Calu3 (cell line): ENCODE results near the gene MAP3K20. TPM values are rescaled to one million over a fixed set of nuclear protein-coding genes. Genes with fewer than 3 reads are reported as not detected.
A peak's percentile ranks its signal among the peaks of the same experiment; 100 is the strongest.

Source experiments
- Bru-seq: library from RNA; stranded (reverse); fragments of 400-500 nt; gene quantifications from one replicate; lab custom pipeline; 2021; lab: Mats Ljungman, UMichigan
- BruChase-seq, 2 experiments: library from RNA; stranded (reverse); fragments of 400-500 nt; gene quantifications; one replicate each; lab custom pipeline; 2021; lab: Mats Ljungman, UMichigan
- BruUV-seq: library from RNA; stranded (reverse); fragments of 400-500 nt; replicated peaks from 2 replicates; lab custom pipeline; 2021; lab: Mats Ljungman, UMichigan
- CTCF ChIA-PET: fragments of 300-600 bp; sonication (Branson Sonifier 250); formaldehyde crosslinking; loops from one replicate; lab custom pipeline; 2022; ENCODE audit warnings: antibody characterized with exemption; lab: Charles Lee
- DNase-seq: peaks from one replicate; pipeline ENCODE4 v3.0.0; 2022
- H3K27ac Mint-ChIP-seq: one replicate; pipeline ENCODE4 v1.8.0; 2022; ENCODE audit warnings: mixed read lengths; ENCODE audit not compliant: unreplicated experiment
- H3K27me3 Mint-ChIP-seq: one replicate; pipeline ENCODE4 v1.8.0; 2022; ENCODE audit warnings: mixed read lengths; ENCODE audit not compliant: unreplicated experiment
- H3K36me3 Mint-ChIP-seq: one replicate; pipeline ENCODE4 v1.8.0; 2022; ENCODE audit warnings: mild to moderate bottlenecking, moderate library complexity, mixed read lengths; ENCODE audit not compliant: insufficient read depth, unreplicated experiment
- H3K4me1 Mint-ChIP-seq: one replicate; pipeline ENCODE4 v1.8.0; 2022; ENCODE audit warnings: mild to moderate bottlenecking, low read depth, mixed read lengths; ENCODE audit not compliant: unreplicated experiment
- H3K4me3 Mint-ChIP-seq: one replicate; pipeline ENCODE4 v1.8.0; 2022; ENCODE audit warnings: mild to moderate bottlenecking, low read depth, moderate library complexity, mixed read lengths; ENCODE audit not compliant: unreplicated experiment
- H3K9me3 Mint-ChIP-seq: one replicate; pipeline ENCODE4 v1.8.0; 2022; ENCODE audit warnings: low read depth, mixed read lengths; ENCODE audit not compliant: unreplicated experiment
- intact Hi-C: fragments of 100-400 bp; cut with micrococcal nuclease; formaldehyde crosslinking; loops from one replicate; pipeline ENCODE4 v1.10.0; 2022; ENCODE audit not compliant: unreplicated experiment
- long read RNA-seq: library from polyadenylated mRNA; stranded (forward); transcript quantifications from one replicate; pipeline ENCODE4 v2.0.0, GENCODE V29; 2022
- total RNA-seq: library from RNA; stranded (reverse); gene quantifications from 2 replicates; pipeline ENCODE4 v1.2.3, GENCODE V29; 2022
- TF ChIP-seq, protein P1 (sequence below): fragments of 200-600 bp; IDR thresholded peaks from one replicate; pipeline ENCODE4 v1.8.0; 2022; ENCODE audit warnings: antibody characterized with exemption; ENCODE audit not compliant: unreplicated experiment

MAP3K20 gene
- 37.0 and 47.9 TPM in 2 replicates for total RNA-seq
- Bru-seq, nascent RNA: percentile 84 among the genes with signal in this experiment
- BruChase-seq, experiment 1, labeled RNA remaining after a 6-hour chase: percentile 78 among the genes with signal in this experiment
- percentile 67 among the genes with signal in this experiment for BruChase-seq, experiment 2, labeled RNA remaining after a 2-hour chase
- long read RNA-seq, full-length matches to known transcripts: 12 of 30 reads
- long read RNA-seq, partial matches to known transcripts: 2 of 30 reads
- long read RNA-seq, other reads (novel, unspliced or antisense): 16 of 30 reads

DNA sequence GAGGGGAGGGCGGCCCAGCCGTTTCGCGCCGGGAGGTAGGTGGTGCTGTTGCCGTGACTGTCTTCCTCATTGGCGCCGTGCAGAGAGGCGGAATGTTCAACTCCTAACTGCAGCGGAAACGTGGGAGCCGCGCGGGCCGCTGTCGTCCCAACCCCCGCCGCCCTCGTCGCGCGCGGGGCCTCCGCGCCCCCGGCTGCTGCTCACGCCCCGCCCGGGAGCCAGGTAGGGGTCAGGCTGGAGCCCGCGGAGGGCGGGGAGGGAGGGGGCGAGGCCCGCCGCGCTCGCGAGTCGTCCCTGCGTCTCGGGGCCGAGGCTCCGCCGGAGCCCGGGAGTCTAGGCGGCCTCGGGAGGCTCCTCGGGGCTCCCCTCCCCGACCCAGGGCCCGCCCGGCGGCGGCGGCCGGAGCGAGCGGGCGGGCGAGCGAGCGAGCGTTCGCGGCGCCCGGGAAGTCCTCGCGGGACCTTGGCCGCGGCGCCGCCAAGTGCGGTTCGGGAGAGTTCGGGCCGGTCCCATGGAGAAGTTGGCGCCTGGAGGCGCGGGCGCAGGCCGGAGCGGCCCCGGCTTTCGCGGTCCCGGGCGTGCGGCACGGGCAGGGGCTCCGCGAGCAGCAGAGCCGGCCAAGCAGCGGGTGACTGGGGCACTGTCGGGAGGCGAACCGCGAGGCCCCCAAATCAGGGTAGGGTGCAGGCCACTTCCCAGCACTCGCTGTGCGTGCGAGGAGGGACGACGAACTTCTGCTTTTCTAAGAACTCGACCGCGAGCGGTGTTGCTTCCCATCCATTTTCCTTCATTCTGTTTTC, at the start of gene MAP3K20:
Gene MAP3K20 (plus strand): TSS at position 66 of the 800 bp plus-strand sequence. CDS start 15,186 bp downstream, outside the sequence.
- H3K9me3 Mint-ChIP-seq: no peaks in the 10 kb centered on the region
- CTCF ChIA-PET: no interaction called here
- no peaks in the 10 kb centered on the region for H3K27me3 Mint-ChIP-seq
- TF ChIP-seq, protein P1, sequence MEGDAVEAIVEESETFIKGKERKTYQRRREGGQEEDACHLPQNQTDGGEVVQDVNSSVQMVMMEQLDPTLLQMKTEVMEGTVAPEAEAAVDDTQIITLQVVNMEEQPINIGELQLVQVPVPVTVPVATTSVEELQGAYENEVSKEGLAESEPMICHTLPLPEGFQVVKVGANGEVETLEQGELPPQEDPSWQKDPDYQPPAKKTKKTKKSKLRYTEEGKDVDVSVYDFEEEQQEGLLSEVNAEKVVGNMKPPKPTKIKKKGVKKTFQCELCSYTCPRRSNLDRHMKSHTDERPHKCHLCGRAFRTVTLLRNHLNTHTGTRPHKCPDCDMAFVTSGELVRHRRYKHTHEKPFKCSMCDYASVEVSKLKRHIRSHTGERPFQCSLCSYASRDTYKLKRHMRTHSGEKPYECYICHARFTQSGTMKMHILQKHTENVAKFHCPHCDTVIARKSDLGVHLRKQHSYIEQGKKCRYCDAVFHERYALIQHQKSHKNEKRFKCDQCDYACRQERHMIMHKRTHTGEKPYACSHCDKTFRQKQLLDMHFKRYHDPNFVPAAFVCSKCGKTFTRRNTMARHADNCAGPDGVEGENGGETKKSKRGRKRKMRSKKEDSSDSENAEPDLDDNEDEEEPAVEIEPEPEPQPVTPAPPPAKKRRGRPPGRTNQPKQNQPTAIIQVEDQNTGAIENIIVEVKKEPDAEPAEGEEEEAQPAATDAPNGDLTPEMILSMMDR: peak; percentile 31
- peaks cover 38% of the 10 kb centered on the region for H3K4me1 Mint-ChIP-seq
- H3K36me3 Mint-ChIP-seq: peaks cover 27% of the 10 kb centered on the region
- TSS peak; percentile 64 for BruUV-seq
- intact Hi-C loops: loop anchor here (1.0 kb wide), 1 partner anchor 134 kb away; no protein-coding TSS in a partner anchor
- peak; percentile 67 for DNase-seq
- peak within 1 kb of the TSS; percentile 80 for H3K4me3 Mint-ChIP-seq
- H3K27ac Mint-ChIP-seq: peak within 1 kb of the TSS; percentile 28

DNA sequence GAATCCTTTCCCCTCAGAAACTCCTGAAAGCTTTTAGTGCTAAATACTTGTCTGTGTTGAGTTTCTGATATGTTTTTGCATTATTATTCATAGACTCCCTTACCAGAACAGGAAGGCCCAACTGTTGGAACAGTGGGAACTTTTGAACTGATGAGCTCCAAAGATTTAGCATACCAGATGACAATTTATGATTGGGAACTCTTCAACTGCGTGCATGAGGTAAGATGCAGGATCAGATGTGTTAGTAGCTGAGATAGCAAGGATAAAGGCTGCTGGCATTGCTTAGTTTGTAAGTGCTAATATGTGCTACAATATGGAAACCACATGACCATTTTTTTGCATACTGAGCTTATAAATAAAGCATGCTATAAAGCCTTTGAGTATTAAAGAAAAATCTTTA, 49.2 kb upstream of the MAP3K20 start:
- TF ChIP-seq, protein P1: no peak
- H3K27me3 Mint-ChIP-seq: peaks cover 15% of the 10 kb centered on the region
- CTCF ChIA-PET: interaction anchor here (1.0 to 3.3 kb wide), 5 partner anchors 22 to 371 kb away, joined by 3 to 15 read pairs (median 3); no protein-coding TSS in a partner anchor
- H3K9me3 Mint-ChIP-seq: no peaks in the 10 kb centered on the region
- H3K36me3 Mint-ChIP-seq: no peaks in the 10 kb centered on the region
- no peak overlapping the region for H3K27ac Mint-ChIP-seq
- H3K4me3 Mint-ChIP-seq: no peak overlapping the region
- no peak for DNase-seq
- intact Hi-C loops: loop anchor here (10.0 kb wide), 1 partner anchor 368 kb away; no protein-coding TSS in a partner anchor
- no TSS peak for BruUV-seq
- peaks cover 10% of the 10 kb centered on the region for H3K4me1 Mint-ChIP-seq

DNA sequence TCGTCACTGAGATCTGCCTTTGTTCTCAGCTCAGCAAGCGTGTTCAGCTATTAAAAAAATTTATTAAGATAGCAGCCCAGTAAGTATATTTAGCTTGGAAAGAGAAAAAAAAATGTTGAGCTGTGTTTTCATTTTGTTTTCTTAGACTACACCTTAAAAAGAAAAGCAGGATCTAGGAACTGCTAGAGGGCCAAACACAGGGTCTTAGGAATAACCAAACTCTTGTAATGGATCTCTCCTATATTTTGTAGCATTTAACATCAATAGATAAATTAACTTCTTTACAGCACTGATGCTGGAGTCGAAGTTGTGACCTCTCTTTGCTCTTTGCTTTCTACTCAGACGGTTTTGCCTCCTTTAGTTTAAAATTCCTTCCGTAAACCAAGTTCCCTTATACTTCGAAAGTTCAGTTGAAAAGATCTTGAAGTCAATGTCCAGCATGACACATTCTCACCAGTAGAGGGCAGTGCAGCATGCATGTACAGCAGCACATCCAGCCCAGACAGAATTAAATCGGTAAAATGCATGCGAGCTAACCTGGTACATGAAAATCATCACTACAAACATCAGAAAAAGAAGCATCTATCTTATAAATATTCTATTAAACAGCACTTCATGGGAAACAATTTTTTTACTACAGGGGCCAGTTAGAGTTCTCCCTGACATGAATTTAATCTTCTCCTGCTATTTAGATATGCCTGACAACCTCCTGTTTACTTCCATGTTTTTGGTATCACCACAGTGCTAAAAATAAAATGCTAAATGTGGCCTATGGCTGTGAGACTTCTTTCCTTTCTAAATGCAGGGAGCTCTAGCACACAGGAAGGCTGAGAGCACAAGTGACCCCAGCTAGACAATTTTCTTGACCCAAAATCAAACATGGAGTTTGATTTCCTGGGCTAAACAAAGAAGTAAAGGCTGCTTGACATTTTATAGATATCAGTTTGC, 48.2 kb upstream of the MAP3K20 start:
- H3K4me3 Mint-ChIP-seq: no peak overlapping the region

More for the DNA sequence above, 48.2 kb upstream of the MAP3K20 start:
- Mint-ChIP-seq H3K9me3 (no peaks in the 10 kb centered on the region), H3K36me3 (no peaks in the 10 kb centered on the region), H3K27ac (no peak overlapping the region), H3K4me1 (peaks cover 10% of the 10 kb centered on the region), H3K27me3 (peaks cover 15% of the 10 kb centered on the region)
- DNase-seq: peak; percentile 84
- no TSS peak for BruUV-seq
- intact Hi-C loops: loop anchor here (1.0 to 10.0 kb wide), 2 partner anchors 183 to 367 kb away; no protein-coding TSS in a partner anchor
- TF ChIP-seq, protein P1: peak; percentile 82
- CTCF ChIA-PET: interaction anchor here (0.5 to 3.3 kb wide), 8 partner anchors 21 to 370 kb away, joined by 3 to 15 read pairs (median 3); no protein-coding TSS in a partner anchor
